ENCODE results near the gene SHMT1.

DNA sequence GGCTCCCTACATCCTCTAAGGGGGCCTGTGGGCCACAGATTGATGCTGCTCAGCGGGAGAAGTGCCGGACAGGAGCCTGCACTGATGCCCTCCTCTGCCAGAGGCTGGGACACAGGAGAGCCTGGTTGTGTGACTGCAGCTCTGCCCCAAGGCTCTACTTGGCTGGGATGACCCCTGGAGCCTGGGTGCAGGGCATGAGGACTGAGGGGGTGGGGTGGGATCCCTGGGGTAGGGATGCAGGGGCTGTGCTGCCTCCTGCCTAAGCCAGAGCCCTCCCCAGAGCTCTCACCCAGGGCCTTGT lies 14.8 kb upstream of the SHMT1 start:
- TF ChIP-seq POLR2A (IDR thresholded peaks at IDR 0.05; ENCODE audit: low read depth, low read length) (no peak), TAF1 (IDR thresholded peaks at IDR 0.05; ENCODE audit: borderline replicate concordance, low read depth, low read length) (no peak), POLR2AphosphoS5 (IDR thresholded peaks at IDR 0.05; ENCODE audit: low read depth, low read length) (no peak)

All from GM12892 (cell line).